A673 (cell line): ENCODE results near the gene LRRC1. TPM values are rescaled to one million over a fixed set of nuclear protein-coding genes. Genes with fewer than 3 reads are reported as not detected.

ENCODE experiments used
- BruUV-seq: library from RNA; stranded (reverse); fragments of 400-500 nt; replicated peaks from 2 replicates; lab custom pipeline; 2021; lab: Mats Ljungman, UMichigan
- CTCF ChIA-PET: fragments of 300-600 bp; sonication (Branson Sonifier 250); formaldehyde crosslinking; loops from one replicate; lab custom pipeline; 2022; ENCODE audit warnings: antibody characterized with exemption; lab: Charles Lee
- POLR2A ChIA-PET: fragments of 300-600 bp; sonication (Branson Sonifier 250); formaldehyde crosslinking; loops from one replicate; lab custom pipeline; 2022; ENCODE audit warnings: antibody characterized with exemption; ENCODE audit not compliant: low non-redundant PET; lab: Charles Lee
- DNase-seq: peaks from one replicate; pipeline ENCODE4 v3.0.0-alpha.2; 2015; ENCODE audit warnings: low spot score
- H3K27ac ChIP-seq: fragments of 200-600 bp; sonication (generic); 2 replicates; pipeline ENCODE4 v1.5.1; 2016; ENCODE audit warnings: mixed run types, low read depth, mild to moderate bottlenecking, mixed read lengths, antibody characterized with exemption, low read length; ENCODE audit not compliant: poor library complexity, severe bottlenecking
- H3K27me3 ChIP-seq: fragments of 200-600 bp; sonication (generic); replicated peaks from 2 replicates; pipeline ENCODE4 v1.6.1; 2017; ENCODE audit warnings: mixed run types, low read depth, mild to moderate bottlenecking, mixed read lengths, antibody characterized with exemption, low read length; ENCODE audit not compliant: insufficient read depth, poor library complexity
- H3K36me3 ChIP-seq: fragments of 200-600 bp; sonication (generic); 2 replicates; pipeline ENCODE4 v1.6.1; 2016; ENCODE audit warnings: mixed run types, mild to moderate bottlenecking, mixed read lengths, antibody characterized with exemption, low read length; ENCODE audit not compliant: insufficient read depth, poor library complexity, severe bottlenecking
- H3K4me1 ChIP-seq: fragments of 200-600 bp; sonication (generic); 2 replicates; pipeline ENCODE4 v1.6.1; 2017; ENCODE audit warnings: mixed run types, mild to moderate bottlenecking, mixed read lengths, antibody characterized with exemption, low read length; ENCODE audit not compliant: insufficient read depth, poor library complexity, severe bottlenecking
- H3K4me3 ChIP-seq: fragments of 200-600 bp; sonication (generic); 2 replicates; pipeline ENCODE4 v1.5.1; 2016; ENCODE audit warnings: low read depth, mixed run types, mild to moderate bottlenecking, mixed read lengths, low read length; ENCODE audit not compliant: poor library complexity, severe bottlenecking
- H3K9me3 ChIP-seq: fragments of 200-600 bp; sonication (generic); 2 replicates; pipeline ENCODE4 v1.6.1; 2016; ENCODE audit warnings: mixed run types, low read depth, mild to moderate bottlenecking, mixed read lengths, antibody characterized with exemption, low read length; ENCODE audit not compliant: poor library complexity, severe bottlenecking
- EZH2 ChIP-seq: fragments of 200-600 bp; sonication (generic); IDR thresholded peaks from 2 replicates; pipeline ENCODE4 v1.6.1; 2017; ENCODE audit warnings: borderline replicate concordance, low read depth, mild to moderate bottlenecking, mixed read lengths, antibody characterized with exemption, low read length; ENCODE audit not compliant: poor library complexity, severe bottlenecking
- intact Hi-C: fragments of 100-400 bp; cut with micrococcal nuclease; formaldehyde crosslinking; loops from one replicate; pipeline ENCODE4 v1.10.0; 2022; ENCODE audit not compliant: unreplicated experiment
- total RNA-seq: library from RNA; stranded (reverse); gene quantifications from 2 replicates; pipeline ENCODE4 v1.2.3, GENCODE V29; 2021
- TF ChIP-seq, protein P1 (sequence below): fragments of 300-800, 200-600 bp; sonication (generic); conservative IDR thresholded peaks from 2 replicates; pipeline ENCODE4 v1.5.1; 2017; ENCODE audit warnings: low read depth, mild to moderate bottlenecking, antibody characterized with exemption, low read length, moderate library complexity, mixed read lengths

LRRC1 gene
- total RNA-seq, 1 experiment from 2014 or later = 4.4 TPM

DNA sequence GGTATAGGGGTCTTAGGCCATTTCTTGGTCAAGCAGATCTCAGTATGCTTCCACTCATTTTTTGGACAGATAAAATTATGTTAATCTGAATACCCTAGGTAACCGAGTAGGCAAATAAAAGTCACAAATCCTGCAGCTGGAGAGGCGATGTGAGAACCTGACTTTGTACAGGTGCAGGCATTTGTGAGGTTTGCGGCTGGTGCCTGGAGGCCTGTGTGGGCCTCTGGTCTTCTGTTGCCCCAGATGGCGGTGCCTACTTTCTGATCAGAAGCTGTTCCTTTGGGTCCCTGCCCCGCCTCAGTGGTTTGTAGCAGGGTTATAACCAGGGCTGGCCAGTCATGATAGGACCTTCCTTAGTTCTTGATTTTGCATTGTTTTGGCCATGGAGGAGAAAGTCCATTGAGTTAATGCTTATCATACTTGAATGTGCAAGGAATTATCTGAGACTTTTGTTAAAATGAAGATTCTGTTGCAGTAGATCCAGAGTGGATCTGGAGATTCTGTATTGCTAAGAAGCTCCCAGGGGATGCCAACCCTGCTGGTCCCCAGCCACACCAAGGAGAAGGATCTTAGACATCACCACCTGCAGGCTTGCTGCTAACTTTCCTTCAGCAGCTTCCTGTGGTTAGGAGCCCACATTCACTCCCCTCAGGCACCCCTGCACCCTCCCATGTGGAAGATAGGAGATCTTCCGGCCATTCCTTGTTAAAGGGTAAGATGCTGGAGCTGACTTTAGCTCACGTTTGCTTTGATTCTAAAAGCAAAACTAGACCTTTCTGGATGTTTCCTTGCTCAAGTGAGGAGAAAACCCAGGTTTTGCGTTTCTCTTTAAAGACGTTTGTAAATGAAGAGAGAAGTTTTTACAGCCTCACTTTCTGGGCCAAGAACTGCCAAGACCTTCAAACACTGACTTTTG is 50.7 kb downstream of the LRRC1 start:
- ChIA-PET CTCF (no interaction called here), POLR2A (no interaction called here)
- Histone ChIP-seq H3K4me1 (no peaks in the 10 kb centered on the region), H3K27me3 (no peaks in the 10 kb centered on the region), H3K36me3 (no peaks in the 10 kb centered on the region), H3K9me3 (peaks cover 2% of the 10 kb centered on the region), H3K27ac (no peak overlapping the region), H3K4me3 (no peak overlapping the region)
- no peak for DNase-seq
- intact Hi-C loops = no loop called here
- TF ChIP-seq, protein P1, sequence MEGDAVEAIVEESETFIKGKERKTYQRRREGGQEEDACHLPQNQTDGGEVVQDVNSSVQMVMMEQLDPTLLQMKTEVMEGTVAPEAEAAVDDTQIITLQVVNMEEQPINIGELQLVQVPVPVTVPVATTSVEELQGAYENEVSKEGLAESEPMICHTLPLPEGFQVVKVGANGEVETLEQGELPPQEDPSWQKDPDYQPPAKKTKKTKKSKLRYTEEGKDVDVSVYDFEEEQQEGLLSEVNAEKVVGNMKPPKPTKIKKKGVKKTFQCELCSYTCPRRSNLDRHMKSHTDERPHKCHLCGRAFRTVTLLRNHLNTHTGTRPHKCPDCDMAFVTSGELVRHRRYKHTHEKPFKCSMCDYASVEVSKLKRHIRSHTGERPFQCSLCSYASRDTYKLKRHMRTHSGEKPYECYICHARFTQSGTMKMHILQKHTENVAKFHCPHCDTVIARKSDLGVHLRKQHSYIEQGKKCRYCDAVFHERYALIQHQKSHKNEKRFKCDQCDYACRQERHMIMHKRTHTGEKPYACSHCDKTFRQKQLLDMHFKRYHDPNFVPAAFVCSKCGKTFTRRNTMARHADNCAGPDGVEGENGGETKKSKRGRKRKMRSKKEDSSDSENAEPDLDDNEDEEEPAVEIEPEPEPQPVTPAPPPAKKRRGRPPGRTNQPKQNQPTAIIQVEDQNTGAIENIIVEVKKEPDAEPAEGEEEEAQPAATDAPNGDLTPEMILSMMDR = no peak
- no peak for TF ChIP-seq EZH2
- BruUV-seq = no TSS peak

DNA sequence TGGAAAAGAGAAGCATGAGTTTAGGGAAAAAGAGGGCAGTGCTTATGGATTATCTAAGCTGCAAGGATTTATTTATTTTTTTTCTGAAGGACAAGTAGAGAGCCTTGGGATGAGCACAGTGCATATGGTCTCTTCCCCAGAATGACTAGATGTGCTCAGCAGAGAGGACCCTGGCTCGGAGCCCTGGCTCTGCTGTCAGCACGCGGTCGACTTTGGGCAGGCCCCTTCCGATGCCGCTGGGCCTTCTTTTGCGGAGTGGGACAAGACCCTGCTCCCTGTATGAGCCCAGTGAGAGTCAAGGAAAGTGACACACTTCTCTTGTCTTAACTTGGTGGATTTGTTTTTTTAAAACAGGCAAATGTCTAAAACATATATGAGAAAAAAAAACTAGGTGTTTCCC is 51.4 kb downstream of the LRRC1 start:
- TF ChIP-seq, protein P1 = no peak
- Histone ChIP-seq H3K27me3 (no peaks in the 10 kb centered on the region), H3K4me3 (no peak overlapping the region), H3K9me3 (no peaks in the 10 kb centered on the region), H3K4me1 (no peaks in the 10 kb centered on the region), H3K36me3 (no peaks in the 10 kb centered on the region), H3K27ac (no peak overlapping the region)
- DNase-seq = no peak
- BruUV-seq = no TSS peak
- ChIA-PET POLR2A (no interaction called here), CTCF (no interaction called here)
- intact Hi-C loops = no loop called here

DNA sequence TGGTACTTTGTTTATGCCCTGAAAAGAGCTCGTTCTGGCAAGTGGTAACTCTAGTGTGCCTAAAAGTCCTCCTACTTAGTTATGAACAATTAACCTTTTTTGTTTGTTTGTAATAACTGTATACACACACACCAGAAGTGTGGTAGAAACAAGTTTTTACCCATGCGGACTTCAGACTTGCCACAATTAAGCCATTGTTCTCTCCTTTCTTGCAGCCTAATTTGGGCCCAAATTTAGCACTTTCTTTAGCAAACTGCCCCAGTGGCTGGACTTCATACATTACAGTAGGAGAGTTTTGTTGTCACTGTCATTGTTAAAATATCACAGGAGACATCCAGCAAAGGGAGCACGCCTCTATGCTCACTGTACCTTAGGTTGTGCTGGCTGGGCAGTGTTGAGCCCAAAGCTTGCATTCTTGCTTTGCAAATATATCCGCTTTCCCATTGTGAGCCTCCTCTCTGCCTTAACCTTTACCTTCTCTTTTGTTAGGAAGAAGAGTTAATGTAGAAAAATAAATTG is 53.0 kb downstream of the LRRC1 start:
- intact Hi-C loops = no loop called here
- DNase-seq = no peak
- H3K27ac ChIP-seq = no peak overlapping the region
- TF ChIP-seq EZH2 = no peak
- TF ChIP-seq, protein P1 = no peak
- BruUV-seq = no TSS peak
- ChIA-PET POLR2A (no interaction called here), CTCF (no interaction called here)
- no peaks in the 10 kb centered on the region for H3K27me3 ChIP-seq
- H3K36me3 ChIP-seq = no peaks in the 10 kb centered on the region
- no peaks in the 10 kb centered on the region for H3K9me3 ChIP-seq
- H3K4me3 ChIP-seq = no peak overlapping the region
- no peaks in the 10 kb centered on the region for H3K4me1 ChIP-seq
